CD14-positive monocyte (primary cell): ENCODE measurements around the gene ANXA5. TPM values are rescaled to one million over a fixed set of nuclear protein-coding genes. Genes with fewer than 3 reads are reported as not detected.
A peak's percentile ranks its signal among the peaks of the same experiment; 100 is the strongest.

Experiments used
- DNase-seq, 3 donors: peaks; one replicate each; pipeline ENCODE4 v3.0.0-alpha.2; 2011 to 2022
- H2AFZ ChIP-seq: 2 replicates; pipeline ENCODE4 v1.6.0; 2012; ENCODE audit warnings: mild to moderate bottlenecking, low read depth, low read length, inconsistent platforms; ENCODE audit not compliant: insufficient read depth, poor library complexity, severe bottlenecking
- H3K27ac ChIP-seq, 2 donors: 1 replicate in 1 of 2; 2 replicates in 1 of 2; pipeline ENCODE4 v1.5.1; 2012 to 2013; ENCODE audit warnings: low read length in 2 of 2, control low read depth in 1 of 2, inconsistent platforms in 1 of 2, low read depth in 1 of 2, mild to moderate bottlenecking in 1 of 2
- H3K27me3 ChIP-seq, 2 donors: one replicate each; pipeline versions ENCODE4 v1.6.0 to v1.6.1; 2011 to 2013; ENCODE audit warnings: low read length in 2 of 2; ENCODE audit not compliant: control insufficient read depth in 2 of 2, insufficient read depth in 2 of 2
- H3K36me3 ChIP-seq, 2 donors: replicated peaks in 1 of 2; 1 replicate in 1 of 2; 2 replicates in 1 of 2; pipeline versions ENCODE4 v1.5.1 to v1.6.1; 2012 to 2013; ENCODE audit warnings: low read length in 2 of 2, control low read depth in 1 of 2, inconsistent platforms in 1 of 2, mild to moderate bottlenecking in 1 of 2; ENCODE audit not compliant: insufficient read depth in 2 of 2, control insufficient read depth in 1 of 2
- H3K4me1 ChIP-seq, 2 donors: 1 replicate in 1 of 2; 2 replicates in 1 of 2; pipeline versions ENCODE4 v1.5.1 to v1.6.1; 2012 to 2013; ENCODE audit warnings: low read length in 2 of 2, control low read depth in 1 of 2, inconsistent platforms in 1 of 2, mild to moderate bottlenecking in 1 of 2, moderate library complexity in 1 of 2; ENCODE audit not compliant: insufficient read depth in 2 of 2, control insufficient read depth in 1 of 2
- H3K4me2 ChIP-seq: replicated peaks from 2 replicates; pipeline ENCODE3; 2012; ENCODE audit warnings: low read length, moderate library complexity, mild to moderate bottlenecking; ENCODE audit not compliant: poor library complexity, severe bottlenecking; ENCODE audit errors: extremely low read depth
- H3K4me3 ChIP-seq, 3 experiments: fragments of 200-600 bp in 1 of 3; sonication (generic) in 1 of 3; replicated peaks in 1 of 3; 1 replicate in 2 of 3; 2 replicates in 1 of 3; pipeline ENCODE4 v1.5.1; 2011 to 2013; ENCODE audit warnings: low read length in 3 of 3, mild to moderate bottlenecking in 3 of 3, control low read depth in 2 of 3, low read depth in 2 of 3, inconsistent platforms in 1 of 3, moderate library complexity in 1 of 3
- H3K79me2 ChIP-seq: 2 replicates; pipeline ENCODE4 v1.6.0; 2012; ENCODE audit warnings: mild to moderate bottlenecking, control low read depth, inconsistent platforms, low read length, moderate library complexity; ENCODE audit not compliant: insufficient read depth
- H3K9ac ChIP-seq: 2 replicates; pipeline ENCODE4 v1.6.0; 2017; ENCODE audit warnings: low read length, mild to moderate bottlenecking; ENCODE audit not compliant: insufficient read depth, poor library complexity, severe bottlenecking
- H3K9me3 ChIP-seq, 2 donors: replicated peaks in 1 of 2; 1 replicate in 1 of 2; 2 replicates in 1 of 2; pipeline versions ENCODE4 v1.5.1 to v1.6.1; 2012 to 2013; ENCODE audit warnings: low read length in 2 of 2, control low read depth in 1 of 2; ENCODE audit not compliant: control insufficient read depth in 1 of 2, insufficient read depth in 1 of 2
- H4K20me1 ChIP-seq: 2 replicates; pipeline ENCODE4 v1.6.0; 2012; ENCODE audit warnings: mild to moderate bottlenecking, low read length, control low read depth, moderate library complexity; ENCODE audit not compliant: insufficient read depth
- H3K27ac Mint-ChIP-seq, 7 donors: one replicate each; pipeline ENCODE4 v1.8.0; 2020; ENCODE audit warnings: mild to moderate bottlenecking in 7 of 7, mixed read lengths in 7 of 7, moderate library complexity in 6 of 7, inconsistent platforms in 2 of 7
- H3K27me3 Mint-ChIP-seq, 3 donors: one replicate each; pipeline ENCODE4 v1.8.0; 2021 to 2022; ENCODE audit warnings: low read depth in 3 of 3, mild to moderate bottlenecking in 3 of 3, mixed read lengths in 3 of 3, moderate library complexity in 3 of 3, inconsistent platforms in 1 of 3
- H3K36me3 Mint-ChIP-seq, 2 donors: one replicate each; pipeline ENCODE4 v1.8.0; 2020; ENCODE audit warnings: mixed read lengths in 2 of 2, inconsistent platforms in 1 of 2, mild to moderate bottlenecking in 1 of 2
- H3K4me1 Mint-ChIP-seq: one replicate; pipeline ENCODE4 v1.8.0; 2020; ENCODE audit warnings: mild to moderate bottlenecking, mixed read lengths
- H3K4me3 Mint-ChIP-seq, 2 donors: one replicate each; pipeline ENCODE4 v1.8.0; 2020; ENCODE audit warnings: mild to moderate bottlenecking in 2 of 2, mixed read lengths in 2 of 2, moderate library complexity in 1 of 2
- H3K9me3 Mint-ChIP-seq, 7 donors: one replicate each; pipeline ENCODE4 v1.8.0; 2020 to 2022; ENCODE audit warnings: mixed read lengths in 7 of 7, mild to moderate bottlenecking in 6 of 7, moderate library complexity in 6 of 7, inconsistent platforms in 2 of 7
- WGBS: methylation state at CpG from one replicate; pipeline ENCODE4 v1.1.5; 2013; ENCODE audit warnings: missing lambda C conversion rate; ENCODE audit not compliant: insufficient coverage; 5-methylcytosine and 5-hydroxymethylcytosine counted together
- intact Hi-C, 2 donors: fragments of 100-400 bp; cut with micrococcal nuclease; formaldehyde crosslinking; loops; one replicate each; pipeline versions ENCODE4 v1.15.0 to v1.15.1; 2023
- polyA plus RNA-seq, 3 donors: library from polyadenylated mRNA; depleted of rRNA in 1 of 3; unstranded in 2 of 3; stranded (reverse) in 1 of 3; fragments of 300-500 nt in 2 of 3; fragments of >200 nt in 1 of 3; fragmentation: Illumina TruSeq in 2 of 3; gene quantifications; 1 replicate in 2 of 3; 2 replicates in 1 of 3; pipeline ENCODE4 v1.2.3, GENCODE V29; 2012 to 2021
- TF ChIP-seq, protein P1 (sequence below): fragments of 200-600 bp; IDR thresholded peaks from one replicate; pipeline ENCODE4 v1.8.0; 2022; ENCODE audit warnings: antibody characterized with exemption, mild to moderate bottlenecking

The ANXA5 gene
- polyA plus RNA-seq, 3 donors = 312 to 796 (median 752) TPM

DNA sequence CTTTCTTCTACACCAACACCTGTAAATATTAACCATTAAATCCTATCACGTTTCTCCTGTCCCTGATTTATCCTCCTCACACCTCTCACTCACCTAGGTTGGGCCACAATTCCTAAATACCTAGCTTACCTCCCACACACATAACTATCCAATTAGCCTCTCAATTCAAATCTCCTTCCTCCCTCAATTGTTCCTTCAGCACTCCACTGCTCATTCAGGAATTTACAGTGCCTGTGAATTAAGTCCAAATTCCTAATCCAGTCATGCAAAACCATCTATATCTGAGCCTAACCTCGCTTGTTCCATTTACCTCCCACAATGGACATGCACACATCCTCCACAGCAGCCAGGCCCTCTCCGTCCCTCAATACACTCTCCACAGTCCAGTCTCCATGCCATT lies 17.5 kb downstream of the ANXA5 start:
- no peak overlapping the region for H3K27ac ChIP-seq
- Mint-ChIP-seq H3K4me3 (no peak overlapping the region), H3K27me3 (peaks cover 0 to 2% (median 0%) of the 10 kb centered on the region in 3 donors), H3K27ac (peak overlapping the region in 2 of 7 donors; percentile 2 to 47), H3K4me1 (peaks cover 2% of the 10 kb centered on the region), H3K9me3 (no peaks in the 10 kb centered on the region), H3K36me3 (peaks cover 77 to 88% of the 10 kb centered on the region in 2 donors)
- 87% methylated on average over 3 of the region's 3 CpGs for WGBS
- peaks cover 8% of the 10 kb centered on the region for H3K79me2 ChIP-seq
- H3K36me3 ChIP-seq = peaks cover 97 to 100% of the 10 kb centered on the region in 2 donors
- intact Hi-C loops = no loop called here
- H4K20me1 ChIP-seq = peaks cover 100% of the 10 kb centered on the region
- TF ChIP-seq, protein P1, sequence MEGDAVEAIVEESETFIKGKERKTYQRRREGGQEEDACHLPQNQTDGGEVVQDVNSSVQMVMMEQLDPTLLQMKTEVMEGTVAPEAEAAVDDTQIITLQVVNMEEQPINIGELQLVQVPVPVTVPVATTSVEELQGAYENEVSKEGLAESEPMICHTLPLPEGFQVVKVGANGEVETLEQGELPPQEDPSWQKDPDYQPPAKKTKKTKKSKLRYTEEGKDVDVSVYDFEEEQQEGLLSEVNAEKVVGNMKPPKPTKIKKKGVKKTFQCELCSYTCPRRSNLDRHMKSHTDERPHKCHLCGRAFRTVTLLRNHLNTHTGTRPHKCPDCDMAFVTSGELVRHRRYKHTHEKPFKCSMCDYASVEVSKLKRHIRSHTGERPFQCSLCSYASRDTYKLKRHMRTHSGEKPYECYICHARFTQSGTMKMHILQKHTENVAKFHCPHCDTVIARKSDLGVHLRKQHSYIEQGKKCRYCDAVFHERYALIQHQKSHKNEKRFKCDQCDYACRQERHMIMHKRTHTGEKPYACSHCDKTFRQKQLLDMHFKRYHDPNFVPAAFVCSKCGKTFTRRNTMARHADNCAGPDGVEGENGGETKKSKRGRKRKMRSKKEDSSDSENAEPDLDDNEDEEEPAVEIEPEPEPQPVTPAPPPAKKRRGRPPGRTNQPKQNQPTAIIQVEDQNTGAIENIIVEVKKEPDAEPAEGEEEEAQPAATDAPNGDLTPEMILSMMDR = no peak
- no peaks in the 10 kb centered on the region for H3K9me3 ChIP-seq
- H3K4me1 ChIP-seq = no peaks in the 10 kb centered on the region
- no peaks in the 10 kb centered on the region for H3K27me3 ChIP-seq
- H3K9ac ChIP-seq = no peak overlapping the region
- no peak for DNase-seq
- H3K4me2 ChIP-seq = no peak overlapping the region
- H2AFZ ChIP-seq = no peak overlapping the region
- H3K4me3 ChIP-seq = no peak overlapping the region

DNA sequence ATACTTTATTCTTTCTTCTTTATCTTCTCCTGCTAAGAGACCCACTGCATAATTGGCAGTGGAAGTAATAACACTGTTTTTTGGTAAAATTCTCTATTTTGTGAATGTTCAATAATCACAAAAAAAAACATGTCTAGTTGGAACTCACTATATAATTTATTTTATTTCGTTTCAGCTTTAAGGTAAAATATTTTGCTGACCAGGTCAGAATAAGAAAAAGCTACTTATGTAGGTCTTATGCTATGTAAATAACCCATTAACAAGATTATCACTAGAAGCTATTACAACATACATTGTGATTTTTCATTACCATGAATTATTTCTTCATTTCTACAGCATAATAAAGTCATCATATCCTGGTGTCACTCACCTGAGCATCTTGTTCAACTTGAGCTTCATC lies 19.3 kb downstream of the ANXA5 start:
- no peak for DNase-seq
- H3K27ac ChIP-seq = no peak overlapping the region
- peaks cover 3% of the 10 kb centered on the region for H3K79me2 ChIP-seq
- H3K36me3 ChIP-seq = peaks cover 90 to 98% of the 10 kb centered on the region in 2 donors
- no peaks in the 10 kb centered on the region for H3K9me3 ChIP-seq
- H3K4me3 ChIP-seq = no peak overlapping the region
- Mint-ChIP-seq H3K27ac (no peak overlapping the region), H3K36me3 (peaks cover 74 to 92% of the 10 kb centered on the region in 2 donors), H3K4me3 (no peak overlapping the region), H3K27me3 (peaks cover 0 to 2% (median 0%) of the 10 kb centered on the region in 3 donors), H3K9me3 (no peaks in the 10 kb centered on the region), H3K4me1 (peaks cover 2% of the 10 kb centered on the region)
- intact Hi-C loops = no loop called here
- no CpG with 5 or more reads among the region's 1 CpG for WGBS
- H3K4me1 ChIP-seq = no peaks in the 10 kb centered on the region
- H3K27me3 ChIP-seq = no peaks in the 10 kb centered on the region
- H2AFZ ChIP-seq = no peak overlapping the region
- peaks cover 100% of the 10 kb centered on the region for H4K20me1 ChIP-seq
- H3K4me2 ChIP-seq = no peak overlapping the region
- TF ChIP-seq, protein P1 = no peak
- H3K9ac ChIP-seq = no peak overlapping the region
